ENCODE measurements around the gene RPRD2. TPM values are rescaled to one million over a fixed set of nuclear protein-coding genes. Genes with fewer than 3 reads are reported as not detected.
A peak's percentile ranks its signal among the peaks of the same experiment; 100 is the strongest.

The RPRD2 gene
- total and polyA plus RNA-seq, 9 of the 15 experiments (the other 6 are each of a cell fraction or from before 2014, with no cell fraction given): 1.5 to 21.6 (median 7.7) TPM

GRCh38 chr1:150513351-150513791, 149.4 kb downstream of the RPRD2 start (continued):
- TF ChIP-seq SRF (CRISPR knock-in tag; IDR thresholded peaks at IDR 0.05): no peak
- no peak for TF ChIP-seq PHF20 (IDR thresholded peaks at IDR 0.05; ENCODE audit: partially characterized antibody)
- no peak for TF ChIP-seq ZNF589 (CRISPR knock-in tag; IDR thresholded peaks at IDR 0.05; ENCODE audit: low read depth)
- no peak for TF ChIP-seq E2F3 (CRISPR knock-in tag; IDR thresholded peaks at IDR 0.05)
- TF ChIP-seq HBP1 (CRISPR knock-in tag; IDR thresholded peaks at IDR 0.05): no peak
- no peak for TF ChIP-seq RERE (CRISPR knock-in tag; IDR thresholded peaks at IDR 0.05; ENCODE audit: borderline replicate concordance)
- TF ChIP-seq NFIX (CRISPR knock-in tag; IDR thresholded peaks at IDR 0.05; ENCODE audit: low read depth): no peak
- 0 out of 2 replicates have a peak, but pooled peaks have one; percentile 33 for TF ChIP-seq ZBTB7A (IDR thresholded peaks at IDR 0.05; ENCODE audit: borderline replicate concordance, control insufficient read depth, low read depth, low read length)
- no peak for TF ChIP-seq ZNF274 (IDR thresholded peaks at IDR 0.05; ENCODE audit: borderline replicate concordance, low read depth, low read length)
